GM19193 (cell line): Measurements from ENCODE around the gene DNAJC17.

ENCODE experiments used
- POLR2A ChIP-seq: IDR thresholded peaks from 4 replicates; pipeline ENCODE4 v1.6.1; 2011; ENCODE audit not compliant: insufficient read depth, insufficient read length; ENCODE audit errors: extremely low read depth

The DNAJC17 gene

GRCh38 chr15:40787991-40788390 lies 19.3 kb downstream of the DNAJC17 start:
- no peak for TF ChIP-seq POLR2A

DNA sequence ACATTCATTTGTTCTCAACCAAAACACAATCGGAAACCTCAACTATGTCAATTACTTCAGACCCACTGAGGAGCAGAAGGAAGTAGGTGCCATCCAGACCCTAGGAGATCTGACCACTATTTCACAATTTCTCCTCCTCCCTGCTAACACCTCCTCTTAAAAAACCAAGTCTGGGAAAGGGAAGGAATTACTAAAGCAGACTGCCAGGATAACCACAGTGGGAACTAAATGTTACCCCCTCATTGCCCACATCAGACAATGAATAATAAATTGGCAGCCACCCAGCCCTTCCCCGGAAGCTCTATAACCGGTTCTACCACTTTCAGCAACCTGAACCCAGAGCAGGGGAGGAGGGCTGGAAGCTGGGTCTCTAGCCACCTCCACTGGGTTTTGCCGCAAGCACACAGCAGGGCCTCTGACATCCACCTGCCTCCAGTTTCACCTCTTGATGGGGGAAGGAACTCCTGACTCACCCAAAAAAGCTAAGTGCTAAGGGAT lies 19.9 kb downstream of the DNAJC17 start:
- TF ChIP-seq POLR2A, result no peak

DNA sequence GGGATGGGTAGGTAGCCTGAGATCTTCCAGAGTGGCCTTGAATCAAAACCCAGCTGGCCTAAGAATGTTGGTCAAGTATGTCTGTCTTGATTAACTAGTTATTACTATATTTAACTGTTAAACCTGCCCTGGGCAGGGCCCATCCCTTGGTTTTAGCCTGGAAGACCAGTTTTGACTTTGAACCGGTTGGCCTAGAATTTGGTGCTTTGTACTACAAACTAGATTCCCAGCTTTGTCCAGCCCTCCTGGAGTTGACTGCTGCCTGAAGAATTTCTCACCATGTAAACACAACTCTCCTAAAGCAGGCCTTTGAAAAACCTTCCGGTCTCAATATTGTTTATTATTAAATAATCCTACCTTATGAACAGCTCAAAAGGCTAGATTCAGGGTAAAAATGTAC lies 21.5 kb downstream of the DNAJC17 start:
- no peak for TF ChIP-seq POLR2A

- no peak for TF ChIP-seq POLR2A
Measured at GRCh38 chr15:40785164-40785563, 22.1 kb downstream of the DNAJC17 start.

GRCh38 chr15:40782609-40783227 lies 24.6 kb downstream of the DNAJC17 start:
- TF ChIP-seq POLR2A, result no peak

GRCh38 chr15:40776537-40777141 lies 30.6 kb downstream of the DNAJC17 start:
- no peak for TF ChIP-seq POLR2A

DNA sequence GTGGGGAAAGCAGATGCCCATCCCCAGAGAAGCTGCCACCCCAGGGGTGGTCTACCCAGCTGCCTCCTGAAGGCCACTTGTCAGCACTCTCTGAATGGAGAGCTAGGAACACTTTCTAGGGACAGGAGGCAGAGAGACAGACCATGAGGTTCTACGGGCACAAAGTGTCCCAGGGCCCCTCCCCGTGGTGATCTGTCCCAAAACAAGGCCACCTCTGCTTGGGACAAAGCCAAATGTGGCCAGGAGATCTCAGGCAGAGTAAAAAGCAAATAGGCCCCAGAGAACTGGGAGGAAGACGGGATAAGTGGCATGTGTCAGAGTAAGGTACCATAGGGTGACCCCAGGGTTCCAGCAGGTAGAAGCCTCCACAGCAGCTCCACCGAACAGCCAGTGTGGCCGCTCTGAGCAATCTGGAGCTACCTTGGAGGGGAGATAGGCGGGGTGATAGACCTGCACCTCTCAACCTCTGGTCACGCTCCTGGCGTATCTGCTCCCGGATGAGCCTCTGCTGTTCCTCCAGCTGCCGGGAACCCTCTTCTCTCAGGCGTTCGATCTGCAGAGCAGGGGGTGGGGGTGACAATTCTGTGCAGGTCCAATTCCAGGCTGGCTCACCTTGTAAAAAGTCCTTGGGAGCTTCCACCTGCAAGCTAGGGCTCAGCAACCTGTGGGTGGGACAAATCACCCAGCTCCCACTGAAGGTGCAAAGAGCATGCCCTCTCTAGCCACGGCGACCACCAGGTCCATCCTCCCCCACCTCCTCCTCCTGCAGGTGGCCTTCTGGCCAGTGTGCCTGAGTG lies 31.3 kb downstream of the DNAJC17 start:
- no peak for TF ChIP-seq POLR2A

- no peak for TF ChIP-seq POLR2A
Measured at GRCh38 chr15:40775007-40775406, 32.3 kb downstream of the DNAJC17 start.

DNA sequence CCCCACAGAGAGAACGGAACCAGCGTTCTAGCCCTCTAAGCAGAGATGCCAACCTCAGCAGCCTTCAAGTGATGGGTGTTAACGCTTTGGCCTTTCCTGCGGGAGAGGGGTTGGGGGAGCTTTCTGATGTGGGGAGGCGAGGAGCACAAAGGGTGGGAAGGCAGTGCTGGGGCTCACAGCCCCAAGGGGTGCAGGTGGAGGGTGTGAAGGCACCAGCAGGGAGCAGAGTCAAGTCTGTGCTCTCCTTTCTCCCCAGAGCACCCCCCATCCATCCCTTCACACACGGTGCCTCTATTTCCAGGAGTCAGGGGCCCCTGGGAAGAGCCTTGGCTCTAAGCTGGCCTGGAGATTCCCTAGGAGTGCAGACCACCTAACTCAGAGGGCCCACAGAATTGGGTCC lies 33.4 kb downstream of the DNAJC17 start:
- no peak for TF ChIP-seq POLR2A

GRCh38 chr15:40773496-40773895 lies 33.8 kb downstream of the DNAJC17 start:
- no peak for TF ChIP-seq POLR2A

GRCh38 chr15:40772014-40772413 lies 35.3 kb downstream of the DNAJC17 start:
- no peak for TF ChIP-seq POLR2A

DNA sequence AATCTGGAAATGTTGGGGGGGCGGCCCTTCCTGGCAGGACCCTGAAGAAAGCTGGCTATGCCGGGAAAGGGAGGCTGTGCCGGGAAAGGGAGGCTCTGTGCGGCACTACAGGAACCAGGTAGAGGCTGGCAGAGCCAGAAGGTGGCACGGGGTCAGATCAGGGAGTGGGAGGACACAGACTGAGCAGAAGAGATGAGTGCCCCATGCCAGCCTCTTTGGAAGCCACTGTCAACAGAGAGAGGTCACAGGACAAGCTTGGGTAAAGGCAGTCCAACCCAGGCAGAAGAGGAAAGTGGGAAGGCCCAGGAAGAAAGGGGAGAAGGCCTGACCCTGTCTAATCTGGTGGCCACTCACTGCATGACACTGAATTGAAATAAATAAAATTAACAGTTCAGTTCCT lies 36.0 kb downstream of the DNAJC17 start:
- TF ChIP-seq POLR2A, result no peak

DNA sequence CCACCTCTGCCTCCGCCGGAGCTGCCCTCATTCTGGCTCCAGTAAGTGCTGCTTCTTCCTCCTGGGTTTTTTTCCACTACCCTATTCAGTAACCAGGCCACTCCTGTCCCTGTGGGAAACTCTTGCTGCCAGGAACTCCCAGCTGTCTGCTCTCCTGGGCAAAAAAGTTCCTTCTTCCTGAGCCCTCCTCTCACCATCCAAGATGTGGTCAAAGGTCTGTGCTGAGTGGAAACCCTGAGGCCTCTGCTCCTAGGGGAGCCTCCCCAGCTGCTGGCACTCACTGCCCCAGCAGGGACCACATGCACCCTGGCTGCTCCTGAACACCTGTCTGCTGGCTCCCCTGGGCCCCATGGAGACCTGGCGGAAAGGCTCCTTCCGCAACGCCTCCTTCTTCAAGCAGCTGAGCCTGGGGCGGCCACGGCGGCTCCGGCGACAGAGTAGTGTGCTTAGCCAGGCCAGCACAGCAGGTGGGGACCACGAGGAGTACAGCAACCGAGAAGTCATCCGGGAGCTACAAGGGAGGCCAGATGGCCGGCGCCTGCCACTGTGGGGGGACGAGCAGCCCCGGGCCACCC lies 37.0 kb downstream of the DNAJC17 start:
- no peak for TF ChIP-seq POLR2A

- TF ChIP-seq POLR2A, result peak; percentile 34
Measured at GRCh38 chr15:40769274-40770146, 37.8 kb downstream of the DNAJC17 start, which contains the start of gene C15orf62. Gene C15orf62 (plus strand): TSS chr15:40769980. CDS start chr15:40770496, 516 bp downstream.
